ENCODE results near the gene CDYL2. TPM values are rescaled to one million over a fixed set of nuclear protein-coding genes. Genes with fewer than 3 reads are reported as not detected.
"Not testable (repeated sequence)": the region's sequence is repeated elsewhere in the genome, so short reads cannot be mapped to it uniquely, and the experiment has no call there.

The CDYL2 gene
- total RNA-seq, 1 donor from 2014 or later: 10.0 TPM

DNA sequence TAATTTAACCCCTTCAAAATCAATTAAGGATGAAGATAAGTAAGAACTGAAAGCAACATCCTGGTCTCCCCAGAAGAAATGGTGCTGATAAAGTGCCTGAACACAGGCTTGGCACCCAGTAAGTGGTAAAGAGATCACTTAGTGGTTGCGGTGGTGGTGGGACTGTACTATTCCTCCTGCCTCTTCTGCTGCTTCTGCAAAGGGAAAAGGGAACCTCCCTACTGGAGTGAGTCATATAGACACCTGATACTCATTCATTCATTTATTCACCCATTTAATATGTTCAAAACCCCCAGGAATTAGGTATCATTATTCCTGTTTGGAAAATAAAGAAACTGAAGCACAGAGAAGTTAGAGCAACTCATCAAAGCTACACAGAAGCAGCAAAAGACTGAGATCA lies 60.6 kb downstream of the CDYL2 start:
- no peak for DNase-seq

DNA sequence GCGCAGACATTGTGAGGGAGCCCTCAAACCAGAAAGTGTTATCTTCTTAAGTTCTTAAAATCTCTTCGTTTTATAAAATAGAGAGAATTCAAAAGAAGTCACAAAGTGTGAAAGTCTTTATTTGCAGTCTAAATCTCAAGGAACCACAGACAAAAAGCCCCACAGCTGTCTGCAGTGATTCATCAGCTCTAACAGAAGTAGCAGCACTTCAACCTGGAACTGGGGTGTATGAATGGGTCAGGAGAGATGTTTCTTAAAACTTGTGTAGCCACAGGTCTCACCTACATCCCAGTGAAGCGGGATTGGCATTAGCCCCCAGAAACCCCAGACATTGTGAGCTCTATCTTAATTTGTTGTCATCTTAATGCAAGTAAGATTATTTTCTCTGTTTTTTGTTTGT lies 61.1 kb downstream of the CDYL2 start:
- no peak for DNase-seq

DNA sequence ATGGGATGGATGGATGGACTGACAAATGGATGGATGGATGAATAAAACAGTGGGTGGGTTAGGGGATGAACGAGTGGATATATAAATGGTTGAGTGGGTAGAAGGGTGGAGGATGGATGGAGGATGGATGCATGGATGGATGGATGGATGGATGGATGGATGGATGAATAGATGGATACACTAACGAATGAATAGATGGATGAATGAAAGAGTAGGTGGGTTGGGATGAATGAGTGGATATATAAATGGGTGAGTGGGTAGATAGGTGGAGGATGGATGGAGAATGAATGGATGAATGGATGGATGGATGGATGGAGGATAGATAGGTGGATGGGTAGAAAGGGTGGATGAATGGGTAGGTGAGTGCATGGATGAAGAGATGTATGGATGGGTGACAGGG lies 62.1 kb downstream of the CDYL2 start:
- no peak for DNase-seq

DNA sequence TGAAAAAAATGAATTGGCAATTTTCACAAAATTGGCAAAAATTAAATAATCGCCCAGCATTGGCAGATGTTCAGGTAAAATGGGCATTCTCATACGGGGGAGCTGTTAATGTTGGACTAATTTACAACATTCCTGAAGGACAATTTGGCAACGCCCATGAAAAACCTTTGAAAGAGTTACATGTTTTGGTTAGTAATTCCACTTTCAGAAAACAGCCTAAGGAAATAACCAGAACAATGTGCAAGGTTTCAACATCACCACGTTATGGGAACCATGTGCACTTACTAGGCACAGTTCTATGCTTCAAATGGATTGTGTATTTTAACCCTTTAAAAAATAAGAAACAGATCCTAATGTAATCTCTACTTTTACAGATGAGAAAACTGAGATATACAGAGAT lies 62.7 kb downstream of the CDYL2 start:
- no peak for DNase-seq

DNA sequence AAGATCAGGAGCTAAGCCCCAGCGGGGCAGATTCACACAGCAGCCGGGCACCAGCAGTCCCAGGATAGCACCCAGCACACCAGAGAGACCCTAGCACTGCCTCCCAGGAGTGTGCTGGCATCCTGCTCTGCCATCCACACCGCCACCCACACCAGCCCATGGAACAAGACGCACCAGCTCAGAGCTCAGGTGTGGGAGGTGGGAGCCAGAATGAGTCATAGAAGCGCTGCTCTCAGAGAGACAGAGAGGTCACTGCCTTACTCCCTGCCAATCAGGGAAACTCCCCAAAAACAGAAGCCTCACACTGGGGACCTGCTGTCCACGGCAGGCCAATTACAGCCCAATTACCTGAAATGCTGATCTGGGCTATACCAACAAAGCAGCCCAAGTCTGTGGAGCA lies 64.9 kb downstream of the CDYL2 start:
- DNase-seq: peak; percentile 66

DNA sequence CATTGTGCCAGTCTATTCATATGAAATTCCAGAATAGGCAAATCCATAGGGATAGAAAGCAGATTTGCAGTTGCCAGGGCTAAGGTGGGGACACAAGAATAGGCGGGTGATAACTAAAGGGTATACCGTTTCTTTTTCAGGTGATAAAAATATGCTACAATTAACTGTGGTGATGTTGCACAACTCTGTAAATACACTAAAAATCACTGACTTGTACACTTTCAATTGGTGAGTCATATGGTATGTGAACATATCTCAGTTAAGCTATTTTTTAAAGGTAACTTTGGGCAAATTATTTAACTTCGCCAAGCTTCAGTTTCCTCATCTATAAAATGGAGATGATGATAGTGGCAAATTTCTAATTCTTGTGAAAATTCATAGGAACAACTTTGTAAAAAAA lies 65.9 kb downstream of the CDYL2 start:
- no peak for DNase-seq

DNA sequence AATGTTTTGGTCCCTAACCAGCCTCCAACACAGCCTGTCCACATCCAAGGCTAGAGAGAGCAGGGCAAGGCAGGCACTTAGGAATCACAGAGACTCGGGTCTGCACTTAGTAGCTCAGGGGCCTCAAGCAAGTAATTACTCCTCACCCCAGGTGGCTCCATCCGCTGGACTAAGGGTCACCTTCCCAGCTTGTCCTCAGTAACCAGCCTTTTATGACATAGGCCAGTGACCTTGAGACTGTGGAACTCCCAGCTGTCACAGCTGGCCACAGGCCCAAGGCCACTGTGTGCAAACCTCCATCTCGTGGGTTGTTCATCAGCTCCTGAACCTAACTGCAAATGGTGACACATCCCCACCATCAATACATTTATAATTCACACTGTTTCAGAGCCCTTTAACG lies 68.6 kb downstream of the CDYL2 start:
- DNase-seq: no peak

DNA sequence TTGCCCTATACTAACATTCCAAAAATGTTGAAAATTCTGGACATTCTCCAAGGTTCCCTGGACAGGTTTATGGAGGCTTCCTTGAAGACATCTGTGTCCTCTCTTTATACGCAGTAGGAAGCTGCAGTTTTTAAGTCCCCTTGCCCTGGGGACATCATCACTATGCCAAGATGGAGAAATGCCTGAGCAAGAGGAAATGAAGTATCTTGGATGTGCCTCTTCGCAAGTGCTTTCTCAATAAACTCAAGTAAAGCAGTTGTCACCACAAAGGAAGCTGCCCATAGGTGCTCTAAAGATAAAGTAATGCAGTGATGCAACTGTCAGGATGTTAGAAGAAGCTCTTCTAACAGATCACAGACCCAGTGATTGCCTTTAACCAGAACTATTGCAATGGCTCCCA lies 71.0 kb downstream of the CDYL2 start:
- no peak for DNase-seq

DNA sequence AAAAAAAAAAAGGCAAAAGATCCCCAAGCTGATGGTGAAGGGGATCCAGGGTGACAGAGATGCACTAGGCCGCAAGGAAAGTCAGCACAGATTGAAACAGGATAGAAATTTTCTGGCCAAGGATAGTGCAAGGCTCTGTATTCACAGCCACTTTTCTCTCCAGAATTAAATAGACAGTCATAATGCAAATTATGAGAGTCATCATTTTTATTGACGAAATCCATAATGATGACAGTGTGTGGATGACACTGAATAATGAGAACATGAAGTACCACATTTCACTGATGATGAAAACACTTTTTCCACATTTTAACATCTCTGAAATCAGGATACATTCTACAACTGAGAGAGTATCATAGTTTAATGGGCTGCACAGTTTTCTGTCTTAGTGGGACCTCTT lies 72.5 kb downstream of the CDYL2 start:
- no peak for DNase-seq

DNA sequence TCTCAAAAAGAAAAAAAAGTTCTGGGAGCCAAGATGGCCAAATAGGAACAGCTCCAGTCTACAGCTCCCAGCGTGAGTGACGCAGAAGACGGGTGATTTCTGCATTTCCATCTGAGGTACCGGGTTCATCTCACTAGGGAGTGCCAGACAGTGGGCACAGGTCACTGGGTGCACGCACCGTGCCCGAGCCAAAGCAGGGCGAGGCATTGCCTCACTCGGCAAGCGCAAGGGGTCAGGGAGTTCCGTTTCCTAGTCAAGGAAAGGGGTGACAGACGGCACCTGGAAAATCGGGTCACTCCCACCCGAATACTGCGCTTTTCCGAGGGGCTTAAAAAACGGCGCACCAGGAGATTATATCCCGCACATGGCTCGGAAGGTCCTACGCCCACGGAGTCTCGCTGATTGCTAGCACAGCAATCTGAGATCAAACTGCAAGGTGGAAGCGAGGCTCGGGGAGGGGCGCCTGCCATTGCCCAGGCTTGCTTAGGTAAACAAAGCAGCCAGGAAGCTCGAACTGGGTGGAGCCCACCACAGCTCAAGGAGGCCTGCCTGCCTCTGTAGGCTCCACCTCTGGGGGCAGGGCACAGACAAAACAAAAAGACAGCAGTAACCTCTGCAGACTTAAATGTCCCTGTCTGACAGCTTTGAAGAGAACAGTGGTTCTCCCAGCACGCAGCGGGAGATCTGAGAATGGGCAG lies 77.2 kb downstream of the CDYL2 start:
- DNase-seq: not testable (repeated sequence)

DNA sequence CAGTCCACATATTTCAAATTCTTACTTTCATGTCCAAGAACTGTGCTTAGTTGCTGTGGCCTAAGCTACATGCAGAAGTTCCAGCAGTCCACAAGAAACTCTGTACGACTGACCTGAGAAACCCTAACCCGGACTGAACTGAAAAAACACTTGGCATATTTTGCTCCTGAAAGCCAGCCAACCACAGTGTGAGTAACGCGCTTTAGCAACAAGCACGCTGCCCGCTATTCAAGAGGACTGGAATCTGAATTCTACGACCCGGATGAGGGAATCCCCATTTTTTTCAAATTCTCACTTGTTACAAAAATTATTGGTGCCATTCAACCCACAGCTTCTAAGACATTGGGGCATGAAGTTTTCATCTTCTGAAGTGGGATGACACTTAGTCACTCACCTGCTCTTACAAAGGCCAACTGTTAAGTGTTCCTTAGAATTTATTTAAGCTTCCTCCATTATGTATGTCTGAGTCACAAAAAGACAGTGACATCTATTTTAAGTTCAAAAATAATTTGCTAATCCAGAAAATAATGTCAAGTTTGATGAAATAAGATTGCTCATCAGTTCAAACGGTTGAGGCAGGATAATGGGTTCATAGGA lies 78.7 kb downstream of the CDYL2 start:
- no peak for DNase-seq

DNA sequence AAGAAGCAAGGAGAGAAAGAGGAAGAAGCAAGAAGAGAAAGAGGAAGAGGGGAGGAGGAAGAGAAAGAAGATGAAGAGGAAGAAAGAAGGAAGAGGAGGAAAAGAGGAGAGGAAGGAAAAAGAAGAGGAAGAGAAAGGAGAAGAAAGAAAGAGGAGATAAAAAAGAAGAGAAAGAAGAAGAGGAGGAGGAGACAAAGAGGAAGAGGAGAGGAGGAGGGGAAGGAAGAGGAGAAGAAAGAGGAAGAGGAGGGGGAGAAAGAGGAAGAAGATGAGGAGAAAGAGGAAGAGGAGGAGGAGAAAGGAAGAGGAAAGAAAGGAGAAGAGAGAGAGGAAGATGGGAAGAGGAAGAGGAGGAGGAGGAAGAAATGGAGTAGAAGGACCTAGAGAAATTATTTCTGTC lies 80.4 kb downstream of the CDYL2 start:
- no peak for DNase-seq

DNA sequence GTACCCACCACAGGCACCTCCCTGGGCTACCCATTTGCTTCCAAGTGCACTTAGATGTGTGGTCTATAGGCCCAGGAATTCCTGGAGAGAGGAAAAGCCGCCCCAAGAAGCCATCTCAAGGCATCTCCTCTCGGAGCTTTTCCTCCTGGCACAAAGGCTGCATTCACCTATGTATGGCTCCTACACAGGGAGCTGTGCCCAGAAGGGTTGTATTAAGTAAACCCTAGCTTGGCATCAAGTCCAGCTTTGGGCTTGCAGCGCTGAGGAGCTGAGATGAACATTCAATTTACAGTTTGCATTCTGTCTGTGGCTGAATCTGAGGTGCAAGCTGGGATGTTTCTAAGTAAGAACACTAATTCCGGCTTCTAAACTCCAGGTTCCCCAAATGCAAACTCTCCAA lies 81.3 kb downstream of the CDYL2 start:
- no peak for DNase-seq

DNA sequence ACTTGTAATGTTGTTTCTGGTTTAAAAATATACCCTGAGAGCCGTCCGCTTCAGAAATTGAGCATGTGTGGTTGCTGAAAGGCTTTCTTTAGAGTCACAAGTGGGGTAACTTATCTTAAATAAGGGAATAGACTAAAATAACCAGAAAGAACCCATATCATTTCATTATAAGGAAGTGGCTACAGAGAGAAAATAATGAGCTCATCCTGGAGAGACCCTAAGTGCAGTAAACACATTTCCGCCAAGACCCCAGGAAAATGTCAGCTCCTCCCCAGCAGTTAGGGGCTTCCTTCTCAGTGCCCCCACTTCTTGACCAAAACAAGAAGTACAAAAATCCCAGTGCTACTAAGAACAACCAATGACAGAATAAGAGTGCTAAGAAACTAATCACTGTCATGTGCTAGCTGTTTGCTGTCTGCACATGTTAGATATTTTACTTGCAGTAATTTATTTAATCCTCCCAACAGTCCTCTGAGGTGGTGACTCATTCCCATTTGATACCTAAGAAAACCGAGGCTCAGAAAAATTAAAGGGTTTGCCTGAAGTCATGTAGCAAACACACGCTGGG lies 83.5 kb downstream of the CDYL2 start:
- DNase-seq: no peak

DNA sequence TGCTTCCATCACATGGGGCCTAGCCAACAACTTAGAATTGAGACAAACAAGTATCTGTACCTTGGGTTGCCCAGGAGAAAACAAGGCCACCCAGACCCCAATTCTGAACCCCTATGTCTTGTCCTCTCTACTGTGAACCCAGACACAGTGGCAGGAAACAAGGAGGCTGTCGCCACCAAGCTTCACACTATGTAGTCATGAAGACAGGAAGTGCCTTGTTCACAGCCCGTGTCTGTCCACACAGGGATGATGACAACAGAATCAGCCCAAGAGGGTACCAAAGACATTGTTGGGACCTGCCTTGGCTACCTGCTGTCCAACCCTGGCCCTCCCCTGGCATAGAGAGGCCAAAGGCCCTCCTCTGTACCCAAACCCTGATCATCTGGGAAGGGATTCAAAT lies 84.8 kb downstream of the CDYL2 start:
- DNase-seq: no peak

DNA sequence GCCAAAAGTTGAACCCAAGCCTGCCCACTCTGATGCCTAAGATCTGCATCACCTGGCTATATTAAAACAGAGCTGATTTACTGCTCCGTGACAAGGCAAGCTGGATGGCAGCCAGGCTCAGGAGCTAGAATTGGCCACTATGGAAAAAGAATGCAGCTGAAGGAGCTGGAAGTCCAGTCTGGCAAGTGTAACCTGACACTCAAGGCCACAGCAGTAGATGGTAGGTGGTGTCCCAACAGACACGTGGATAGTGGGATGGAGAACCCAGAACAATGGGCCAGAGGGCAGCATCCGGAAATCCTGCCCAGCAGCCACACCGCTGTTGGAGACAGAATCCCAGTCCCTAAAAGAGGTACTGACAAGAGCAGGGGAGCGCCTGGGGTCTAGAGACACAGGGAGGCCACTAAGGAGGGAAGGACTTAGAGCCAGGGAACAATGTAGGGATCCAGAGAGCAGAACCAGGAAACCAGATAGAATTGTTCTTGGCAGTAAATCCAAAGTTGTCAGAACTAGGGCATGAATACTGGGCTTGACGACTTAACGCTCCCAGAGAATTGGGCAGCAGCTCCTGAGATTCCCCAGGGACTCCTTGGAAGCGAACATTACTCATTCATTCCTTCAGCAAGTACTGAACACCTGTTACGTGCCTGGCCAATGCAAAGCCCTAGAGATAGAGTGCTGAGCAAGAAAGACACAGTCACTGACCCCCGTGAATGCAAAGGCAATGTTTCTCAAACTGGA lies 85.7 kb downstream of the CDYL2 start:
- no peak for DNase-seq

DNA sequence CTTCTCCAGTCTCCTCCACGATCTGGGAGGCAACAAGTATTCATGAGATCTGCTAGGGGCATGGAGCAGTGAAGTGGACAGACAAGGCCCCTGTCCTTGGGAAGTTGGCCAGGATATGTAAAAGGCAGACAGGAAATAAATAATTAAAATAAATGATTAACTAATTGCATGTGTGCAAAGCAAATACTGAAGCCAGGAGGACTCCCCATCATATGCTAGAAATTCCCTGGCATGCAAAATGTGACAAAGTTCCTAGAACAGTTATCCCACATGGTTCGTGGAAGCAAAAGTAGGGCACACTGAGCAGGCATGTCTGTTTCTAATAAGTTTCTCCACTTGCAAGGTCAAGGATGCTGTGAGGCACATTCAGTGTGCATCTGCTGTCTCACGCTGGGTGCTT lies 86.8 kb downstream of the CDYL2 start:
- DNase-seq: no peak

DNA sequence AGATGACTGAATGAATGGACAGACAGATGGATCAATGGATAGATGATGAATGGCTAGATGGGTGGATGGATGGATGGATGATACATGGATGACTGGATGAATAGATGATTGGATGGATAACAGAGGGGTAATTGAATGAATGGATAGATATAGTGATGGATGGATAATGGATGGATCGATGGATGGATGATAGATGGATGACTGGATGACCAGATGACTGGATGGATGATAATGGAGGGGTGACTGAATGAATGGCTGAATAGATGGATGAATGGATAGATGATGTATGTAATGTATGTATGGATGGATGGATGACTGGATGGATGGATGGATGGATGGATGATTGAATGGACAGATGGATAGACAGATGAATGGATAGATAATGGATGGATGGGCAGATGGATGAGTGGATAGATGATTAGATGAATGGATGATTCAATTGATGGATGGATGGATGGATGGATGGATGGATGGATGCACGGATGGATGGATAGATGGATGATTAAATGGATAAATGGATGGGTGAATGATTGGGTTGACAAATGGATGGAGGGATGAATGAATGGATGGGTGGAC lies 87.7 kb downstream of the CDYL2 start:
- no peak for DNase-seq

DNA sequence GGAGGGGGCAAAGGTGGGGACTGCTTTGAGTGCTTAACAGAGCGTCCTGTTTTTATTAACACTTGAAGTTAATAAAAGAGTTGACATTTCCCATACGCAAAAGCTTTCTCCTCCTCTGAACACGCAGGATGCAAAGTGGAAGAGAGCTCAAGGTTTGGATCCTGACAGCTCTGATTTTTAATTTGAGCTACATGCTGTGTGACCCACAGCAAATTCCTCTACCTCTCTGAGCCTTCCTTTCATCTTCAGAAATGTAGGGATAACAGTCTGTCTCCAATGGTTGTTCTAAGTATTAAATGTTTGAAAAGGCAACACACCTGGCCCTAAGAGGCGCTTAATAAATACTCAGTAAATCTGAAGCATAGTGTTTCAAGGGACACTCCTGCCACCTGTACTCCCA lies 93.0 kb downstream of the CDYL2 start:
- DNase-seq: no peak

DNA sequence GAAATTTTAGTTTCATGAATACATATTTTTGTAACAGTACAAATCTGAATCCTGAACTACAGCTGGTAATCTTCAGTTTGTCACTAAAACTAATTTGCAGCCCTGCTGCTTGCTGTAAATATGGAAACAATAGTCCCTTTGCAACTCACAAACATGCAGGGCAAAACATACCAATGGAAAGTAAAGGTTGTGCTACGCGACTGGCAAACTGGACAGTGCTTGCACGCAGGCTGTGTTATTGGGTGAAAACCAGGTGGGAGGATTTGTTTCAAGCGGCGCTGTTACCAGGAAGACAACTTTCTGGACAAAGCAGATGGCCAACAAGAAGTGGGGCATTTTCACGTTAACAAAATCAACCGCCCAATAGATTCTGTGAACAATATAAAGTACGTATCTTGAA lies 93.5 kb downstream of the CDYL2 start:
- no peak for DNase-seq

DNA sequence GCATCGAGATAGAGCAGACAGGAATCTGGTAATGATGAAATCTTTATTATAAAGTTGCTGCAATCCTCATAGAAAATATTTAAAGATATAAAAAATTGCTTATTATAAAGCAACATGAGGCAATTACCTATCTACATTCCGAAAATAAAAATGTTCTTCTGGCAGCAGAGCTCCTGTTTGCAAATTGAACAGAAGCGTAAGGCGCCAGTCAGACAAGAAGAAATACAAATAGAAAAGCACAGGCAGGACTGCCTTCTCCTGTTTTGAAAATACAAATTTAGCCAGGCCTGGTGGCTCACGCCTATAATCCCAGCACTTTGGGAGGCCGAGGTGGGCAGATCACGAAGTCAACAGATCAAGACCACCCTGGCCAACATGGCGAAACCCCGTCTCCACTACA lies 95.6 kb downstream of the CDYL2 start:
- DNase-seq: no peak

DNA sequence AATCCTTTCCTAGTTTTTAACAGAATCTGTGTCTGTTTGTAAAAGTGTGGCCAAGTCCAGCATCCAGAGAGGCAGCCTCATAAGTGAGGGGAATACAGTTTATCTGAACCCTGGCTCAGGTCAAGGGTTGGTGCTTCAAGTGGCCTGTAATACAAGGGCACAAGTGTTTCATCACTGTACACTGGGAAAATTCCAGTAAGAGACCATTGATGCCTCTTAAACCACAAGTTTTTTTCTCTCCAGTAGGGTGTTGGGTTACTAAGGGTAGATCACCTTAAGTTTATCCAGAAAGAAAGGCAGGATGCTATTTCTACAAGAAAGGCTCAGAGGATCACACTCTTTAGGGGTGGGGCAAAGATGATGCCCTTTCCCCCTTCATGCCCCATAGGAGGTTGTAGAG lies 96.7 kb downstream of the CDYL2 start:
- DNase-seq: no peak

DNA sequence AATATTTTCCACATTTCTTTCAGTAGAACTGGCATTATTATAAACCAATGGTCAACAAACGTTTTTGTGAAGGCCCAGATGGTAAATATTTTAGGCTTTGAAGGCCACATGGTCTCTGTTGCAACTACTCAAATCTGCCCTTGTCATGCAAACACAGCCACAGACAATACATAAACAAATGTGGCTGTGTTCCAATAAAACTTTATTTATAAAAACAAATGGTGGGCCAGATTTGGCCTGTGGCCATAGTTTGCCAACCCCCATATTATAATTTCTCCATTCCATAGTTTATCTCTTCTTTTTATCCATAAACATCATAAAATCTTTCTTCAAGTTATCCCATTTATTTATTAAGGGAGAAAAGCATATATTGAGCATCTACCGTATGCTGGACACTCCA lies 98.8 kb downstream of the CDYL2 start:
- DNase-seq: no peak

Measured in occipital lobe (tissue), 2 donors.